GM19023 (cell line): ENCODE results near the gene FBXO48.
A peak's percentile ranks its signal among the peaks of the same experiment; 100 is the strongest.

Source experiments
- ATAC-seq: cut with Tn5 transposase; IDR thresholded peaks from one replicate; pipeline ENCODE4 v1.9.1; 2021; ENCODE audit warnings: mild to moderate bottlenecking, moderate library complexity; ENCODE audit not compliant: unreplicated experiment

The FBXO48 gene

DNA sequence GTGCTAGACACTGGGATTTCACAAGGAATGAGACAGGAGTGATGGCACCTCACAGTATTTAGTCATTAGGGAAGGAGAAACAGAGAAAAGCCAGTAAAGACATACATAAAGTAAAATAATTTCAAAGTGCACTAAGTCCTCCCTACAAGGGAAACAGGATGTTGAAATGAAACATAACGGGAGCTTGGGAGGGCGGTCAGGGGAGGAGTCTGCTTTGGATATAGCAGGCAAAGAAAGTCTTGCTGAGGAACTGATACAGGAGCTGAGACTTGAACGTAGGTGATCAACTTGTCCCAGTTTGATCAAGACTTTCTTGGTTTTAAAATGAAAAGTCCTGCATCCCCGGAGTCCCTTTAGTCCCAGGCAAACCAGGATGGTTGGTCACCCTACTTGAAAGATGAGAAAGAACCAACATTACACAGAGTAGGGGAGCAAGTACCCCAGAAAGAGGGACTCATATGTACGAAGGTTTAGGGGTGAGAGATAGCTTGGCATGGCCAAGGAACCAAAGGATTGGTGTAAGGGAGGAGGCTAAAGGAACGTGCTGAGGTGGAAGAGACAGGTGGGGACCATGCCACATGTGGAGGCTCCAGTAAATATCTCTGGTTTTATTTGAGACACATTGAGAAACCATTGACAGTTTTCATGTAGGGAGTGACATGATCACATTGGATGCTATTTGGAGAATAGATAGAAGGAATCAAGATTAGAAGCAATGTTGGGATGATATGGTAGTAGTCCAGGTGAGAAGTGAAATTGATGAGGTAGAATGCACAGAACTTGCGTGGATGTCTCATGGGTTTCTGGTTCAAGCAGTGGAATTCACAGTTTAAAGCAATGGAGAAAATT is 28.4 kb downstream of the FBXO48 start:
- ATAC-seq = no peak

DNA sequence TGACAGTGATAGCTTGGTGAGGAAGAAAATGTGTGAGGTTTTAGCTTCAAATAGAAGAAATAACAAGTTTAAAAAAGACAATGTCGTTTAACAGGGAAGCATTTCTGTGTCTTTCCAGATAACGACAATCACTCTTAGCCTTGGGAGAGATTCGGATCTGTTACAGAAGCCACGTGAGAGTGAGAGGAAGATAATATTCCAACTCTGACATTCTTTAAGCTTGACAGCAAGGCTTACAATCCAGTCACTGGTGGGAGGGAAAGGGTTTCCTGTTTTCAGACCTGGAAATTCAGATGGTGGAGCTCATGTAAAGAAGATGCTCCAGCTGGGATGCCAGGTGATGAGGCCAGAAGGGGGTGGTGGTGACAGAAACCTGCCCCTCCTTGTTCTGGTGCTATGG is 30.8 kb downstream of the FBXO48 start:
- ATAC-seq = no peak

DNA sequence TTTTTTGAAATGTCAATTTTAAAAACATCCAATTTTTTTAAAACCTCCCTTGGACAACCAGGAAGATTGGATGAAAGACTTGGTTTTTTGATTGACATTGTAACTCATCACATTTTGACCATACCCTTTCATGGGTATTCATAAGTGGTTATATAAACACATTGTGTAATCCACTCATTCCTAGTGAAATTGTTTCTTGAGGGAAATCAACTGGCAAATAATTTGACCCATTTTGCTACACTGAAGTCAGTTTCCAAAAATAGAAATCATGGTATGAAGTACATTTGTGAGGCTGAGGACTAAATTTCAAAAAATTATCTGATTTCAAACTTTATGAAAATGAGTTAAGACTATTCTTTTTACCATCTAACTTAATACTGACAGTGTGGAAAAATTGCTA is 31.5 kb downstream of the FBXO48 start:
- ATAC-seq = no peak

DNA sequence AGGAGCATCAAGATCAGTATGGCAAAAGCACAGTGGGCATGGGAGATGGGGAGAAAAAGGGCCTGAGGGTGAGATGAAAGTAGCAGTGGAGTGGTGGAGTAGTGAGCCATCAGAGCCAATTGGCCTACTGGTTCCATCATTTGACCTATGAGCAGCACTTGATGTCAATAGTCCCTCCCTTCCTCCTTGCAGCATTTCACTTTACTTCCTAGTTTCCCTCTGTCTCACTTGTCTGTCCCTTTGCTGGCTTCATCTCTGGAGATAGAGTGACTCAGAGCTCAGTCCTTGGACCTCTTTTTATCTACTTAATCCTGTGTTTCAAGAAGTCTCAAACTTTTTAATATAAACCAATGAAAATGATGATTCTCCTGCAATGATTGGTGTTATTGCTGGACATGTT is 32.1 kb downstream of the FBXO48 start:
- ATAC-seq = no peak

DNA sequence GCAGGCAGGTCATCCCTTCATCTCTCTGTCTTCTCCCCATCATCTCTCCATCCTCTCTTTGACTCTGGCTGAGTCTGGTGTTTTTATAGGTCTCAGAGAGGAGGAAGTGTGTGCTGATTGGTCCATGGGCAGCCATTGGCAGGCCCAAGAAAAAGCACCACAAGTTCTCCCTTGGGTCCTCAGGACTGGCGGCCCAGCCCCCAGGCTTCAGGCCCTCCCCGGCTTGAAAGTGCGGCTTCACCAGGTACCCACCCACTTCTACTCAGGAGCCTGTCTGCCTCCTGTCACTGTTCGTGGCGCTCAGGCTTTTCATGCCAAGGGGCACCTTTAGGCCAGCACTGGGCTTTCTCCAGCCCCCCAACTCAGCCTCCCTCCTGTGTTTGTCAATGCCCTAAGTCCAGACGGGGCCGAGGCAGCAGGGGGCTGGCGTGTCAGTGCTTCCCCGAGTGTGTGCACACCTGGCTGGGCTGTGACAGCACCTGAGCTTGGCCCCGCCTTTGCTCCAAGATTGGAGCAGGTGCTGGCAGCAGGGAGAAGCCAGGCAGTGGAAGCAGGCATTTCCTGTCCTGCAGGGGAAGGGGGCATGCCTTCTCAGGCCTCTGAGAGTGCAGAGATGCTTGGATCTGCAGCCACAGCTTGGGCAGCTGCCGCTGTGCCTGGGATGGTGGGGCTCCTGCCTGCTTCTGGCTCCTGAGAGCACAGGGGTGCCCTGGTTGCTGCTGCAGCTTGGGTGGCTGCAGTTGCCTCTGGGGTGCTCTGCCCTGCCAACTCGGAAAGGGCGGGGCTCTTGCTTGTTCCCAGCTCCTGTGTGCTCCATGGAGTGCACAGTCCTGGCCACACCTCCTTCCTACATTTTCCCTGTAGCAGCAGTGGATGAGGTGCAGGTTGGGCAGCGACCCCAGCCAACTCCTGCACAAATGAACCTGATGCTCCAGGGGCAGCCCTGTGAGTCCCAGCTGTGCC is 34.1 kb downstream of the FBXO48 start:
- ATAC-seq = no peak

DNA sequence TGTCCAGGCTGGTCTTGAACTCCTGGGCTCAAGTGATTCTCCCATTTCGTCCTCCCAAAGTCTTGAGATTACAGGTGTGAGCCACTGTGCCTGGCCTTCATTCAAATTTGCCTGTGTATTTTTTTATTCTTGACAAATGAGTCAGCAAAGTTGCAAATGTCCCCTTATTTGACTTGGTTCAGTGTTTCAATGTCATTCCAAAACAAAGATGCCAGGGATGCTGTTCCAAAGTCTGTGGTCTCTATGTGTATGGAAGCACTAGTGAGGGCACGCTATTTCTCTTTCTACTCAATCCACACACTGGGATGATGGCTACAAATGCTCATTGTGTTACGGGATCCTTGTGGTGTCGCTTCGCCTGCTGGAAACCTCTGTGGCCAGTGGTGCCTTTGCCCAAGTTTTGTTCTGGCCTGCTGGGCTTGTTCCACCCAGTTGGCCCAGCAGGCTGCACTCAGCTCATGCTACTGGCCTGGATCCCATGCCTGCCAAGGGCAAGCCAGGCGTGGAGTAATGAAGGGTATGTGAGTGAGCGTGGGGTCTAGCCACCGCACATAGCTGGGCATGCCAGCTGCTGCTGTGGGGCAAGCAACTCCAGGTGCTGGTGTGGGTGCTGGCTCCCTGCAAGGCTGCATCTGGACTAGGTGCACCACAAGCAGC is 35.6 kb downstream of the FBXO48 start:
- ATAC-seq = no peak

DNA sequence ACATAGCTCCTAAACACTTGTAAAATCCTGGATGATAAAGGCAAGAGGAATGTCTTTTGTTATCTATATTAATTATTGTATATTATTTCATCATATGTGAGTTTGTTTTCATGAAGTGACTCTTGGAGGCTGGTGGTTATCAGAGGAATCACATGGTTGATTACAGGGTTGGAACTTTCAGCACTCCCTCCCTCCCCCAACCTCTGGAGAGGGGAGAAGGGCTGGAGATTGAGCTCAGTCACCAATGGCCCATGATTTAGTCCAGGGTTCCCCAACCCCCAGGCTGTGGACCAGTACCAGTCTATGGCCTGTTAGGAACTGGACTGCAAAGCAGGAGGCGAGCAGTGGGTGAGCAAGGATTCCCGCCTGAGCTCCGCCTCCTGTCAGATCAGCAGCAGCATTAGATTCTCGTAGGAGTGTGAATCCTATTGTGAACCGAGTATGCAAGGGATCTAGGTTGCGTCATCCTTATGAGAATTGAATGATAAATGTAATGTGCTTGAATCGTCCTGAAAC is 37.7 kb downstream of the FBXO48 start:
- ATAC-seq = no peak

DNA sequence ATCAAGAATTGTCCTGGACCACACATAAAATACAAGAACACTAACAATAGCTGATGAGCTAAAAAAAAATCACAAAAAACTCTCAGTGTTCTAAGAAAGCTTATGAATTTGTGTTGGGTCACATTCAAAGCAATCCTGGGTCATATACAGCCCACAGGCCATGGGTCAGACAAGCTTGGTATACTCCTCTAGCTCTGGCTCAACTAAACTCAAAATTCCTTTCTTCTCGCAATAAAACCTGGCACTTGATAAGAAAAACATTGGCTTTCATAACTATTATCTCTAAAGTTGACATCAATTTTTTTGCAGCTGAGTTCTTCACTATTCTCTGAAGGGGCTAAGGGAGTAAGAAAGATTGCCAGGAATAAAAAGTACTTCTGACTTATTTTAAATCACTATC is 38.3 kb downstream of the FBXO48 start:
- ATAC-seq = no peak

DNA sequence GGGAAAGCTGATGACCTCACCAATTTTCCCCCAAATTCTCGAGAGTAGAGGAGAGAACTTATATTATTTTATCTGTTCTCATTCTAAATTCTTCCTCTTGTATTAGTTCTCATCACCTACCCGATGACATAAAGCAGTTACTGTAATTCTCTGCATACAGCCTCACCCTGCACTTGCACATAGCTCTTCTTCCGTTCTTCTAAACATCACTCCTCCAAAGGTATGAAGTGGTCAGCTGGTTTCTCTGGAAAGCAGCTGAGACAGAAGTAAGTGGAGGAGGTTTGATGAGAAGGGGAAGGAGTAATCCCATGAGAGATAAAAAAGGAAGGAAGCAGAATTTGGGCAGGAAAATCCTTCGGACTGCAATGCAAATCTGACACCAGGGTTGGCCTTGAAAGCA is 39.0 kb downstream of the FBXO48 start:
- no peak for ATAC-seq

DNA sequence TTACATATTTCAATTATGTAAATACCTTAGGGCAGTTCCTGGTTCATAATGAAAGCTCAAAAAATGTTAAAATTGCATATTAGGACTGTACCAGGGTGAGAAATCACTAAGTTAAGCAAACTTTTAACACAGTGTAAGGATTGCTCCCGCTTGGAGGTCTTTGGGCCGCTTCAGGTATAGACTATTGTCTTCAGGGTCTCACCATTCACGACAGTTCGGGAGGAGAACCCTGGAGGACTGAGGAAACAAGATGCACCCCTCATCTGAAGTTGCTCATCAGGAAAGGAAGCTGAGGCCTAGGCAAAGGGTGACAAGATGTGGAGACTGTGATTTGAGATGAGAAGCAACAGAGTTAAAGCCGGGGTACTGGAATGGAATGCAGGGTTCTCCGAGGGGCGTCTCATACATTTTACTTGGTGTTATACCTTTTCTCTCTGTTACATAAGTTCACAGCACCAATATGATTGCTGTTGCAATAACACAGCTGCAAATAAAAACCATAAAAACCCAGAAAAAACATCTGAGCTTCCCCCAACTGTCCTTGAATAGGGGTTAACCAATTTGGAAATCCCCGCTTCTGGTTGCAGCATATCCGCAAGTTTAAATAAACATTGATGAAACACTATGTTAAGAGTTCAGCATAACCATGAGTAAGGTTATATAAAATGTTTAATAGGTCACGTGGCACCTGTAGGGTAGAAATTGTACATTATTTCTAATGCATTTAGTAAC is 40.1 kb downstream of the FBXO48 start:
- ATAC-seq = peak; percentile 36

DNA sequence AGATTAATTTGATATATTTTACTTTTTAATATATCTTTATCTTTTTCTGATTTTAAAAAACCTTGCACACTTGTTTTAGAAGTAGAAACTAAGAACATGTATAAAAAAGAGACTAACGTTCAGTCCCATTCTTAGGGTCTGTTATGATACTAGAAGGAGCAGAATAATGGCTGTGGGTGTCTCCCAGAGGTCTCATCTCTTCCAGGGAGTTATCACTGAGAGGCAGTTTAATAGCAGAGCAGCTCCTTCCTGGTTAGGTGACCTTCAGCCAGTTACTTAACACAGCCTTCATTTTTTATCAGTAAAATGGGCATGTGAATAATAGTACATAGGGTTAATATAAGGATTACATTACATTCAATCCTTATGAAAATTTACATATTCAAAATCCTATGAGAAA is 40.6 kb downstream of the FBXO48 start:
- ATAC-seq = no peak

DNA sequence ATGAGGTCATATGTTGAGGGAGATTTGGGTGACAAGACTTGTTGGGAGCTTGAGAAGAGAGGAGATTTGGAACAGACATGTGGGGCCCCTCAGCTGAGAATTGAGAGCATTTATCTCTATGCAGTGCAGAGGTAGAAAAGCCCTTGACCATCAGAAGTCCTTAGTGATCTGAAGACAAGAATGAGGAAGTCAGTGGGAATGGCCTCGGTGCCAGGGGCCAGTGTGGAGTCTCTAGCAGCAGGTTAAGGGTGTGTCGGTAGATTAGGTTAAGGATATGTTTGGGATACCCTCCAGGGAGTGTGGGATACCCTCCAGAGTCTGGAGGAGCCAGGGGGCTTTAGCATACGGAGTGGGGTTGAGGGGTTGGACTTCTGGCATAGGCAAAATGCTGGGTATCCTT is 41.6 kb downstream of the FBXO48 start:
- no peak for ATAC-seq

DNA sequence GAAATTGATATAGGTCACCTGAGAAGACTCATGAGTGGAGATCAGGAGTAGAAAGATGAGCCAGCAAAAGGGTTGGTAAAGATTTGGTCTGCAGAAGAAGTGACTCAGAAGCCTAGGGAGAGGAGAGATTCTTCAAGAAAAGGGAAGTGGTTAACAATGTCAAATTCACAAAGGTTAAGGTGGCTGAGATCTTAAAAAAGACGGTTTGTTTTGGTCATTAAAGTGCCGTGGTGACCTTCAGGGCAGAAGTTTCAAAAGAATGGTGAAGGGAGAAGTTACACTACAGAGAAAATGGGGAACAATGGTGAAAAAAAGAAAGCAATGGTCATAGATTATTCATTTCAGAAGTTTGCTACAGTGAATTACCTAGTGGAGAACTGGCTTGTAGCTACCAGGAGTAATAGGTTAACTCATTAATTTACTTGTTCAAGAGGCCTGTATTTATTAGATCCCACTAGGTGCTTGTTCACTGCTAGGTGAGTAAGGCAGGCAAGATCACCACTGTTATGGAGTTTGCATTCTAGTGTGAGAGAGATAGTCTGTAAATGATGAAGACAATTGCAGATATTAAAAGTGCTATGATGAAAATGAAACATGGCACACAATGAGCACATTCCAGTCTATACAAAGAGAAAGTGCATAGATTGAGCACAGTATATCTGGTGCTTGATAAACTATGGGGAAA is 43.0 kb downstream of the FBXO48 start:
- peak; percentile 75 for ATAC-seq

DNA sequence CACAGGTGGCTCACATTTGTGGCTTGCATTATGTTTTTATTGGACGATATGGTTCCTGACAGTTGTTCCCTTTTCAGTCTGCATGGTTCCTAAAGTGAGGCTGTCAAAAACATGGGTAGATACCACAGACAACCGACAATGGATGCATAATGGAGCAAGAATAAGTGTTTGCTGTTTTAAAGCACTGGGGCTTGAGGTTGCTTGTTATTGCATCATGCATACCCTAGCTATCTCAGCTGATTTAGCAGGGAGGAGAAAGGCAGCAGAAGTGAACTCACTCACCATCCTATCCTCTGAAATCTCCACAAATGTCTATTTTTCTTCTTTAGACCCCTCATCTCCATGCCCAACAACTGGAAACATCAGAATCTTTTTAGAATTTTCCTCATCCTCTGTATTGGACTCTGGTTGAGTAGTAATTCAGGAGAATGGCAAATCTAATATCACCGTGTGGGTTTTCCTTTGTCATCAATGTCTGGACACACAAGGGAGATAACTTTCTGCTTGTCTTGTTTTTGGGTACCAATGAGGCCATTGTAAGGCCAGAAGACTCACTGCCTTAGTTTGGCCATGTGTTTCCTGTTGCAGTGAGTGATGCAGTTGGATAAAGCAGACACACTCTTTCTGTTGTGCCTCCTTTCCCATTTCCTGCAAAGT is 46.7 kb downstream of the FBXO48 start:
- no peak for ATAC-seq

DNA sequence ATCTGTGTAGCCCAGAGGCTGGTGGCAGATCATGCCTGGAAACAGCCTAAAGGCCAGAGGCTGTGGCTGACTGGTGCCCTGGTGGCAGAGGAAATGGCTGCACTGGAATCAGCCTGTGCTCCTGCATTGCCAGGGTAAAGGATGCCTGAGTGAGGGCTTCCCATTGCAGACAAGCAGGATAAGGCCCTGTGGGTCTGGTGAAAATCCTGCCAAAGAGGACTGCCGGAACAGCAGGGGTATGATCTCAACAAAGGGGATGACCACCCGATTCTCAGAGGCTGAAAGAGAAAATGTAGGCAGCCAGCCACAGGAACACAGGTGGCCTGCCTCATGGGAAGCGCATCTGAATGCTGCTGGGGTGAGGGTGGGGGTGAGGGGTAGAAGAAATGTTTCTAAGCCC is 48.2 kb downstream of the FBXO48 start:
- ATAC-seq = peak; percentile 54

DNA sequence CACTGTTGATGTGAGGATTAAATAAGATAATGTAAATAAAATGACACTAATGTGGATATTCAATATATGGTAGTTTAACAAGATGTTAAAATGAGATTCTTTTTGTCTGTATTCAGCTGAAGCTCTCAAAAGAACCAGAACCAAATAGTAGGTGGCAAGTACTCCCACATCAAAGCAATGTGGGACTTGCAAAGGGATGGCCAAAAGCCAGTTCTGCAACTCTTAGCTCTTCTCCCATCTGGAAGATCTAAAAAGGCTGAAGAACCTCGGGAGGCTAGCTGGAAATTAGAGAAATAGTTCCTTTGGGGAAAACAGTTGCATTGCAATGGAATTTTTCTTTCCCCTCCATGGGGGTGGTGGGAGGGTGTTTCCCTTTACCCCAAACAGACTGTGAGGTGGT is 48.7 kb downstream of the FBXO48 start:
- no peak for ATAC-seq

DNA sequence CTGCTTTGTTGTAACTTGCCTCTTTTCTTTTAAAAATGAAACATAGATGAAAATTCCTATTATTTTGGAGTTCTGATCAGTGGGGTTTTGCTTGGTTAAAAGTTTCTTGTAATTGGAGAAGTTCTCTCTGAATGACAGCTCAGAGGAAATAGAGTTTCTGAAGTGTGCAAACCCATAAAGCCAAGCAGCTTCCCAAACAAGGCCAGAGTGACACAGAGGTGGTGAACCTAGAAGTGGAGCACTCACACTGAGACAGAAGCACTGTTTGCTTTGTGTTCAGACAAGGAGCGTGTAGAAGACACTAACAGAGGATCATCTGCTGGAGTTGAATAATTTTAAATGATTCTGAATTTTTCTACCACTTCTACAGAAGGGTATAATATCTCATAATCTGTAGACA is 49.2 kb downstream of the FBXO48 start:
- ATAC-seq = no peak

DNA sequence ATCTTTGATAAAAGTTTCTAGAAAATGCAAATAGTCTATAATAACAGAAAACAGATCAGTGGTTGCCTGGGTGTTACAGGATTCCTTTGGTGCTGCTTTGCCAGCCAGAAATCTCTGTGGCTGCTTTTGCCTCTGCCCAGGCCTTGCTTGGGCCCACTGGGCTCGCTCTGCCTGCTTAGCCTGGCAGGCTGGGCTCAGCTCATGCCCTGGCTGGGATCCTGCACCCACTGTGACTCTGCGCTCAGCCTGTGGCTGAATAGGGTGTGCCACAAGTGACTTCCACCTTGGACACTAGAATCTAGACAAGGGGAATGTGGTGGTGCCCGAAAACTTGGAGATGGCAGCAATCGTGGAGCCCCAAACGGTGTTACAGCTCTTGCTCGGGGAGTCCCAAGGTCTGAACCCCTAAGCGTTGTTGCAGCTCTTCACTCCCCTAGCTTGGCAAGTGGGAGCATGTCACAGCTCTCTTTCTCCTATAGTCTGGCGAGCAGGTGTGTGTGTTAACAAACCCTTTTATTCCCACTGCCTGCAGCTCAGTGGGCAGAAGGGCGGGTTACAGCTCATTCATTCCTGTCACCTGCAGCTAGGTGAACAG is 50.9 kb downstream of the FBXO48 start:
- no peak for ATAC-seq

DNA sequence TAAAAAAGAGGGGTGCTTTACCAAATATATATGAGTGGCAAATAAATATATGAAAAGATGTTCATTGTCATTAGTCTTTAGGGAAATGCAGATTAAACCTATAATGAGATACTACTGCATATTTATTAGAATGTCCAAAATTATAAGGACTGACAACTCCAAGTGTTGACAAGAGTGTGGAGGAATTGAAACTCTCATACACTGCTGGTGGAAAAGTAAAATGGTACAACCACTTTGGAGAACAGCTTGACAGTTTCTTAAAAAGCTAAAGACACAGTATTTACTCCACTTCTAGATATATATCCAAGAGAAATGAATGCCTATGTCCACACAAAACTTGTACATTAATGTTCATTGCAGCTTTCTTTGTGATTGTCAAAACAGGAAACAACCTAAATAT is 51.6 kb downstream of the FBXO48 start:
- no peak for ATAC-seq
